WI38 (cell line): ENCODE data around the gene GBF1.

Source experiments
- H3K4me3 ChIP-seq: 2 replicates; pipeline ENCODE4 v1.5.1; 2011; ENCODE audit warnings: low read depth, mild to moderate bottlenecking, control low read depth, low read length
- CTCF ChIP-seq: IDR thresholded peaks from 2 replicates; pipeline ENCODE4 v1.5.1; 2012; ENCODE audit warnings: low read depth, mild to moderate bottlenecking, control low read depth, low read length

GBF1 gene

GRCh38 chr10:102313221-102313896 is 68.0 kb downstream of the GBF1 start:
- no peak overlapping the region for H3K4me3 ChIP-seq
- no peak for TF ChIP-seq CTCF

- TF ChIP-seq CTCF: no peak
- H3K4me3 ChIP-seq: no peak overlapping the region
These were observed 69.5 kb downstream of the GBF1 start for GRCh38 chr10:102314801-102315200.

- TF ChIP-seq CTCF: no peak
These were observed 71.1 kb downstream of the GBF1 start for GRCh38 chr10:102316421-102316820.

GRCh38 chr10:102322914-102323313 is 77.6 kb downstream of the GBF1 start:
- no peak overlapping the region for H3K4me3 ChIP-seq
- TF ChIP-seq CTCF: no peak

More at GRCh38 chr10:102316421-102316820, 71.1 kb downstream of the GBF1 start:
- no peak overlapping the region for H3K4me3 ChIP-seq

GRCh38 chr10:102324061-102324460 is 78.7 kb downstream of the GBF1 start:
- no peak for TF ChIP-seq CTCF
- H3K4me3 ChIP-seq: no peak overlapping the region

GRCh38 chr10:102326031-102326430 is 80.7 kb downstream of the GBF1 start:
- TF ChIP-seq CTCF: no peak
- no peak overlapping the region for H3K4me3 ChIP-seq

GRCh38 chr10:102327002-102327401 is 81.7 kb downstream of the GBF1 start:
- TF ChIP-seq CTCF: no peak

More at GRCh38 chr10:102327002-102327401, 81.7 kb downstream of the GBF1 start:
- H3K4me3 ChIP-seq: no peak overlapping the region
